K562 (cell line): ENCODE results near the gene TLE4. TPM values are rescaled to one million over a fixed set of nuclear protein-coding genes. Genes with fewer than 3 reads are reported as not detected.

Experiments used
- ATAC-seq: fragments of 200-7000 bp; cut with Tn5 transposase; 3 replicates; pipeline ENCODE4 v1.9.1; 2020; ENCODE audit warnings: moderate library complexity
- BruUV-seq: library from RNA; stranded (reverse); fragments of 400-500 nt; replicated peaks from 2 replicates; lab custom pipeline; 2021; lab: Mats Ljungman, UMichigan
- CTCF ChIA-PET: fragments of 300-600 bp; formaldehyde crosslinking; extraction: SDS; loops from one replicate; lab custom pipeline; 2021; ENCODE audit warnings: low intra/inter-chr PET ratio; lab: Yijun Ruan, JAX
- POLR2A ChIA-PET: fragments of 300-600, 350-650 bp; sonication (Branson Sonifier 250); formaldehyde crosslinking; extraction: SDS; loops from one replicate; lab custom pipeline; 2021; ENCODE audit warnings: antibody characterized with exemption, inconsistent platforms; lab: Yijun Ruan, JAX
- DNase-seq, 4 experiments: peaks; one replicate each; pipeline versions ENCODE4 v3.0.0 to v3.0.0-alpha.2; 2011 to 2018; ENCODE audit warnings: low spot score in 3 of 4, mixed read lengths in 3 of 4; ENCODE audit errors: extremely low read depth in 1 of 4
- FAIRE-seq: peaks from 2 replicates; lab custom pipeline; 2011; peaks lifted over from hg19 to GRCh38; lab: Jason Lieb, UNC
- H2AFZ ChIP-seq: 2 replicates; pipeline ENCODE4 v1.6.0; 2011; ENCODE audit warnings: low read depth, low read length, control low read depth, inconsistent platforms
- H3K27ac ChIP-seq: fragments of 200-600 bp; 3 replicates; pipeline ENCODE4 v1.8.0; 2011; ENCODE audit warnings: low read depth, mild to moderate bottlenecking, control low read depth, inconsistent platforms, low read length, moderate library complexity, mixed read lengths; ENCODE audit errors: extremely low read depth
- H3K27me3 ChIP-seq, 2 experiments: fragments of 300-600 bp in 1 of 2; 2 replicates in 1 of 2; 3 replicates in 1 of 2; pipeline versions ENCODE4 v1.6.0 to v1.8.0; 2011; ENCODE audit warnings: inconsistent platforms in 2 of 2, low read length in 2 of 2, mild to moderate bottlenecking in 1 of 2, mixed read lengths in 1 of 2, moderate library complexity in 1 of 2; ENCODE audit not compliant: control insufficient read depth in 2 of 2, insufficient read depth in 2 of 2
- H3K36me3 ChIP-seq: fragments of 300-600 bp; 3 replicates; pipeline ENCODE4 v1.8.0; 2011; ENCODE audit warnings: mild to moderate bottlenecking, low read length, inconsistent platforms; ENCODE audit not compliant: control insufficient read depth, insufficient read depth
- H3K4me1 ChIP-seq, 2 experiments: fragments of 200-600 bp in 1 of 2; replicated peaks in 1 of 2; 2 replicates in 1 of 2; 3 replicates in 1 of 2; pipeline versions ENCODE4 v1.5.1 to v1.8.0; 2011; ENCODE audit warnings: inconsistent platforms in 2 of 2, low read length in 2 of 2, mild to moderate bottlenecking in 1 of 2, mixed read lengths in 1 of 2, moderate library complexity in 1 of 2; ENCODE audit not compliant: control insufficient read depth in 2 of 2, insufficient read depth in 2 of 2
- H3K4me2 ChIP-seq: 2 replicates; pipeline ENCODE4 v1.6.1; 2011; ENCODE audit warnings: low read length, control low read depth, inconsistent platforms, mixed read lengths; ENCODE audit not compliant: insufficient read depth
- H3K4me3 ChIP-seq: fragments of 200-600 bp; sonication (generic), shearing (Covaris generic); 2 replicates; pipeline ENCODE4 v1.5.1; 2016; ENCODE audit warnings: control low read depth, inconsistent platforms
- H3K79me2 ChIP-seq: fragments of 200-600 bp; 3 replicates; pipeline ENCODE4 v1.8.0; 2011; ENCODE audit warnings: low read length, inconsistent platforms; ENCODE audit not compliant: control insufficient read depth, insufficient read depth
- H3K9ac ChIP-seq, 2 experiments: 2 replicates each; pipeline versions ENCODE4 v1.6.0 to v1.6.1; 2011; ENCODE audit warnings: low read depth in 2 of 2, low read length in 2 of 2, control low read depth in 1 of 2, inconsistent platforms in 1 of 2, mild to moderate bottlenecking in 1 of 2, mixed read lengths in 1 of 2; ENCODE audit not compliant: insufficient read depth in 1 of 2
- H3K9me1 ChIP-seq: one replicate; pipeline ENCODE4 v1.6.0; 2011; ENCODE audit warnings: inconsistent platforms, mild to moderate bottlenecking, low read length, moderate library complexity; ENCODE audit not compliant: control insufficient read depth, insufficient read depth
- H3K9me3 ChIP-seq: replicated peaks from 2 replicates; pipeline ENCODE4 v1.5.1; 2011; ENCODE audit warnings: low read depth, low read length, inconsistent platforms; ENCODE audit not compliant: control insufficient read depth, insufficient read depth
- H4K20me1 ChIP-seq: replicated peaks from 2 replicates; pipeline ENCODE4 v1.6.1; 2011; ENCODE audit warnings: low read length, inconsistent platforms, mixed read lengths; ENCODE audit not compliant: control insufficient read depth, insufficient read depth
- CREBBP ChIP-seq: IDR thresholded peaks from one replicate; pipeline ENCODE4 v1.6.1; 2012; ENCODE audit warnings: low read depth, mild to moderate bottlenecking, control low read depth, inconsistent platforms, low read length
- GATA2 ChIP-seq: sonication (generic); formaldehyde crosslinking; IDR thresholded peaks from 2 replicates; pipeline ENCODE4 v1.4.0; 2020; ENCODE audit warnings: mild to moderate bottlenecking, missing genetic modification reagents
- MTA2 ChIP-seq: fragments of 450-650 bp; IDR thresholded peaks from 2 replicates; pipeline ENCODE4 v1.6.1; 2016; ENCODE audit warnings: low read depth
- PHB ChIP-seq: fragments of 250-450 bp; sonication (Bioruptor Pico); IDR thresholded peaks from 2 replicates; pipeline ENCODE4 v1.5.0; 2021
- TEAD4 ChIP-seq, 2 experiments: sonication (generic) in 1 of 2; formaldehyde crosslinking in 1 of 2; IDR thresholded peaks; 2 replicates each; pipeline versions ENCODE4 v1.6.1 to v1.8.0; 2012 to 2022; ENCODE audit warnings: borderline replicate concordance in 1 of 2, inconsistent platforms in 1 of 2, low read length in 1 of 2, mild to moderate bottlenecking in 1 of 2, missing genetic modification reagents in 1 of 2
- ZNF41 ChIP-seq: fragments of 250-450 bp; sonication (Bioruptor Pico); conservative IDR thresholded peaks from 2 replicates; pipeline ENCODE4 v1.4.0; 2020; ENCODE audit warnings: mild to moderate bottlenecking
- ZNF561 ChIP-seq: fragments of 450-650 bp; formaldehyde crosslinking; conservative IDR thresholded peaks from 2 replicates; pipeline ENCODE4 v1.4.0; 2020; ENCODE audit warnings: mild to moderate bottlenecking, moderate library complexity
- WGBS: fragments of 100-300 bp; shearing (Covaris generic); methylation state at CpG from one replicate; pipeline ENCODE4 v1.1.6; 2016; ENCODE audit warnings: low coverage, mixed read lengths; ENCODE audit not compliant: insufficient coverage; ENCODE audit errors: missing lambda C conversion rate; 5-methylcytosine and 5-hydroxymethylcytosine counted together
- in situ Hi-C: fragments of 300-500 bp; cut with MboI; formaldehyde crosslinking; loops from 4 replicates; pipeline ENCODE4 v1.15.0; 2018; ENCODE audit warnings: inconsistent platforms, mixed read lengths
- intact Hi-C: fragments of 100-400 bp; cut with micrococcal nuclease; formaldehyde crosslinking; loops from 2 replicates; pipeline ENCODE4 v1.14.2; 2022
- polyA plus RNA-seq, 8 experiments: library from polyadenylated mRNA; depleted of rRNA in 4 of 8; stranded (reverse) in 5 of 8; unstranded in 3 of 8; fragments of >200 nt; fragmentation: Nextera tagmentation in 2 of 8; fragmentation: Illumina TruSeq in 1 of 8; extraction: Ambion mirVana in 2 of 8; extraction: Trizol in 1 of 8; gene quantifications; 2 replicates each; pipeline versions ENCODE4 v1.2.1 to v1.2.3, GENCODE V29; 2011 to 2014; ENCODE audit warnings: inconsistent platforms in 1 of 8, missing spikeins in 1 of 8
- total RNA-seq, 7 experiments: library from RNA; depleted of rRNA in 6 of 7; stranded (reverse); fragments of >200 nt in 6 of 7; fragmentation: Illumina TruSeq in 2 of 7; extraction: Trizol in 2 of 7; gene quantifications; 2 replicates each; pipeline versions ENCODE4 v1.2.1 to v1.2.3, GENCODE V29; 2011 to 2021; ENCODE audit warnings: low replicate concordance in 1 of 7
- TF ChIP-seq, protein P1 (sequence below): sonication (generic); formaldehyde crosslinking; IDR thresholded peaks from 2 replicates; pipeline ENCODE4 v1.8.0; 2022; ENCODE audit warnings: mild to moderate bottlenecking, missing genetic modification reagents
- TF ChIP-seq, protein P2 (sequence below): fragments of 450-650 bp; formaldehyde crosslinking; IDR thresholded peaks from 2 replicates; pipeline ENCODE4 v1.4.0; 2022; ENCODE audit warnings: missing genetic modification characterization
- TF ChIP-seq, protein P3 (sequence below): sonication (generic); formaldehyde crosslinking; IDR thresholded peaks from 2 replicates; pipeline ENCODE4 v1.8.0; 2023; ENCODE audit warnings: missing genetic modification reagents, mild to moderate bottlenecking, borderline replicate concordance

TLE4 gene
- total and polyA plus RNA-seq, 9 of the 15 experiments (the other 6 are each of a cell fraction or from before 2014, with no cell fraction given): 1.1 to 8.8 (median 5.7) TPM

DNA sequence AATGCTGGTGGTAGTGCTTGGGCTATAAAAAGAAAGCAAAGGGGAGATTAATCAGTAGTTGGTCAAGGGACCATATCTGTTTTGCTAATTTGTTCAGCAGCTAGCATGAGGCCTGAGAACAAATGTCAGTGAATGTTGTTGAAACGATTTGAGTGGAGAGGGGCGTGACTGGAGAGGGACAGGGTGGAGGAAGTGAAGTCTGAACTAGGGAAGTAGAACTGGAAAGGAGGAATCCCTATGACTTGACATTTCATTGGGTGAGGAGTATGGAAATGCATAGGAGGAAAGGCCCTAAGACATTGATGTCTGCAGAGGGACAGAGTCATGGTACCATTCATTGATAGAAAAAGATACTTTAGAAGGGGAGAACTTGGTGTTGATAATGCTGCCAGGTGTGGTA, 19.7 kb downstream of the TLE4 start (continued):
- no peak for TF ChIP-seq ZNF561 (CRISPR knock-in tag)
- no peak for TF ChIP-seq ZNF41 (CRISPR knock-in tag)
- TF ChIP-seq CREBBP: no peak
- TF ChIP-seq PHB (CRISPR knock-in tag): no peak
- TF ChIP-seq GATA2 (CRISPR knock-in tag): no peak
- TF ChIP-seq, protein P1, sequence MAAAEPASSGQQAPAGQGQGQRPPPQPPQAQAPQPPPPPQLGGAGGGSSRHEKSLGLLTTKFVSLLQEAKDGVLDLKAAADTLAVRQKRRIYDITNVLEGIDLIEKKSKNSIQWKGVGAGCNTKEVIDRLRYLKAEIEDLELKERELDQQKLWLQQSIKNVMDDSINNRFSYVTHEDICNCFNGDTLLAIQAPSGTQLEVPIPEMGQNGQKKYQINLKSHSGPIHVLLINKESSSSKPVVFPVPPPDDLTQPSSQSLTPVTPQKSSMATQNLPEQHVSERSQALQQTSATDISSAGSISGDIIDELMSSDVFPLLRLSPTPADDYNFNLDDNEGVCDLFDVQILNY (CRISPR knock-in tag): no peak

DNA sequence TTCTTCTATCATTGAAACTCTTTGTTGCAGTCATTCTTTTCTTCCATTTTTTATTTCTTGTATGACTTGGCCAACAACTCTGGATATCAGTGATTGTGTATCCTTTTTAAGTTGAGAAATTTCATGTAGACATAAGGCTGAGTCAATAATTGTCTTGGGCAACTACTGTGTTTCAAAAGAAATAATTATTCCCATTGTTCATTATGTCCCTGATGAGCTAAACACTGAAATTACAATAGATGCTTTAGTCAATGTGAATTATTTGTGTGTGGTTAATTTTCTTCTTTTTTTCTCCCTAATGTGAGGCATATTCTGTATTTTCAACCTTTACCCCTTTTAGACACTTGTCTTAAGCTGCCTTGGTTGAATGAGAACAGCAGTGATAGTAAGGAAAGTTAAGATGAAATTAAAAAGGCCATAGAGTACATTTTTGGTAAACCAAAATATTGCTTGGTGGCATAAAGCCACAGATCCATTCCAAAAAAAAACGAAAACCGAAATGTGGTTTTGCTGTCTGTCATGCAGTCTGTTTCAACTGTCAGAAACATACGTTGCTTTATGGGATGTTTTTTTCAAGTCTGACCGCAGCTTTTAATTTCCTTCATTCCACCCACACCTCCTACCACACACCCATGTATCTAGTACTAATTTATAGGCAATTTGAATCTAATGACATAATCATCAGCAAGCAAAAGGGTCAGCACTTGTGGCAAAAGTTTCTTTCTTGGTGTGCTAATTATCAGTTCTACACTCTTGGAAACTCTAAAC, 21.1 kb downstream of the TLE4 start:
- no peaks in the 10 kb centered on the region for H3K27me3 ChIP-seq
- ChIA-PET CTCF (no interaction called here), POLR2A (no interaction called here)
- H3K79me2 ChIP-seq: no peaks in the 10 kb centered on the region
- H3K9me3 ChIP-seq: no peaks in the 10 kb centered on the region
- intact Hi-C loops: no loop called here
- no peak overlapping the region for H2AFZ ChIP-seq
- 46% methylated on average over 4 of the region's 4 CpGs for WGBS
- ATAC-seq: no peak
- in situ Hi-C loops: no loop called here
- no peak overlapping the region for H3K27ac ChIP-seq
- H3K4me2 ChIP-seq: no peak overlapping the region
- no peaks in the 10 kb centered on the region for H3K4me1 ChIP-seq
- no peaks in the 10 kb centered on the region for H3K9me1 ChIP-seq
- H4K20me1 ChIP-seq: no peaks in the 10 kb centered on the region
- no peak overlapping the region for H3K4me3 ChIP-seq
- no peak for DNase-seq
- H3K9ac ChIP-seq: no peak overlapping the region
- BruUV-seq: no TSS peak
- no peaks in the 10 kb centered on the region for H3K36me3 ChIP-seq
- no peak for FAIRE-seq
- TF ChIP-seq TEAD4 (IDR thresholded peaks at IDR 0.05; ENCODE audit: low read length) (no peak), TEAD4 (CRISPR knock-in tag; IDR thresholded peaks at IDR 0.05; ENCODE audit: borderline replicate concordance) (no peak), MTA2 (no peak)
- TF ChIP-seq, protein P2, sequence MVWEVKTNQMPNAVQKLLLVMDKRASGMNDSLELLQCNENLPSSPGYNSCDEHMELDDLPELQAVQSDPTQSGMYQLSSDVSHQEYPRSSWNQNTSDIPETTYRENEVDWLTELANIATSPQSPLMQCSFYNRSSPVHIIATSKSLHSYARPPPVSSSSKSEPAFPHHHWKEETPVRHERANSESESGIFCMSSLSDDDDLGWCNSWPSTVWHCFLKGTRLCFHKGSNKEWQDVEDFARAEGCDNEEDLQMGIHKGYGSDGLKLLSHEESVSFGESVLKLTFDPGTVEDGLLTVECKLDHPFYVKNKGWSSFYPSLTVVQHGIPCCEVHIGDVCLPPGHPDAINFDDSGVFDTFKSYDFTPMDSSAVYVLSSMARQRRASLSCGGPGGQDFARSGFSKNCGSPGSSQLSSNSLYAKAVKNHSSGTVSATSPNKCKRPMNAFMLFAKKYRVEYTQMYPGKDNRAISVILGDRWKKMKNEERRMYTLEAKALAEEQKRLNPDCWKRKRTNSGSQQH (CRISPR knock-in tag): no peak
- TF ChIP-seq, protein P3, sequence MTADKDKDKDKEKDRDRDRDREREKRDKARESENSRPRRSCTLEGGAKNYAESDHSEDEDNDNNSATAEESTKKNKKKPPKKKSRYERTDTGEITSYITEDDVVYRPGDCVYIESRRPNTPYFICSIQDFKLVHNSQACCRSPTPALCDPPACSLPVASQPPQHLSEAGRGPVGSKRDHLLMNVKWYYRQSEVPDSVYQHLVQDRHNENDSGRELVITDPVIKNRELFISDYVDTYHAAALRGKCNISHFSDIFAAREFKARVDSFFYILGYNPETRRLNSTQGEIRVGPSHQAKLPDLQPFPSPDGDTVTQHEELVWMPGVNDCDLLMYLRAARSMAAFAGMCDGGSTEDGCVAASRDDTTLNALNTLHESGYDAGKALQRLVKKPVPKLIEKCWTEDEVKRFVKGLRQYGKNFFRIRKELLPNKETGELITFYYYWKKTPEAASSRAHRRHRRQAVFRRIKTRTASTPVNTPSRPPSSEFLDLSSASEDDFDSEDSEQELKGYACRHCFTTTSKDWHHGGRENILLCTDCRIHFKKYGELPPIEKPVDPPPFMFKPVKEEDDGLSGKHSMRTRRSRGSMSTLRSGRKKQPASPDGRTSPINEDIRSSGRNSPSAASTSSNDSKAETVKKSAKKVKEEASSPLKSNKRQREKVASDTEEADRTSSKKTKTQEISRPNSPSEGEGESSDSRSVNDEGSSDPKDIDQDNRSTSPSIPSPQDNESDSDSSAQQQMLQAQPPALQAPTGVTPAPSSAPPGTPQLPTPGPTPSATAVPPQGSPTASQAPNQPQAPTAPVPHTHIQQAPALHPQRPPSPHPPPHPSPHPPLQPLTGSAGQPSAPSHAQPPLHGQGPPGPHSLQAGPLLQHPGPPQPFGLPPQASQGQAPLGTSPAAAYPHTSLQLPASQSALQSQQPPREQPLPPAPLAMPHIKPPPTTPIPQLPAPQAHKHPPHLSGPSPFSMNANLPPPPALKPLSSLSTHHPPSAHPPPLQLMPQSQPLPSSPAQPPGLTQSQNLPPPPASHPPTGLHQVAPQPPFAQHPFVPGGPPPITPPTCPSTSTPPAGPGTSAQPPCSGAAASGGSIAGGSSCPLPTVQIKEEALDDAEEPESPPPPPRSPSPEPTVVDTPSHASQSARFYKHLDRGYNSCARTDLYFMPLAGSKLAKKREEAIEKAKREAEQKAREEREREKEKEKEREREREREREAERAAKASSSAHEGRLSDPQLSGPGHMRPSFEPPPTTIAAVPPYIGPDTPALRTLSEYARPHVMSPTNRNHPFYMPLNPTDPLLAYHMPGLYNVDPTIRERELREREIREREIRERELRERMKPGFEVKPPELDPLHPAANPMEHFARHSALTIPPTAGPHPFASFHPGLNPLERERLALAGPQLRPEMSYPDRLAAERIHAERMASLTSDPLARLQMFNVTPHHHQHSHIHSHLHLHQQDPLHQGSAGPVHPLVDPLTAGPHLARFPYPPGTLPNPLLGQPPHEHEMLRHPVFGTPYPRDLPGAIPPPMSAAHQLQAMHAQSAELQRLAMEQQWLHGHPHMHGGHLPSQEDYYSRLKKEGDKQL (CRISPR knock-in tag): no peak
